DOHH2 (cell line): ENCODE data around the gene SMURF2.
A peak's percentile ranks its signal among the peaks of the same experiment; 100 is the strongest.

ENCODE experiments used
- H3F3A ChIP-seq: fragments of 200-600 bp; sonication (generic), shearing (Covaris generic); 2 replicates; pipeline ENCODE4 v1.6.0; 2016; ENCODE audit warnings: antibody characterized with exemption, mild to moderate bottlenecking; ENCODE audit not compliant: control insufficient read depth, insufficient read depth
- H3K27ac ChIP-seq: fragments of 200-600 bp; sonication (generic); 2 replicates; pipeline ENCODE4 v1.5.1; 2014; ENCODE audit warnings: low read depth, mild to moderate bottlenecking, low read length, moderate library complexity
- H3K27me3 ChIP-seq: fragments of 200-600 bp; sonication (generic); 2 replicates; pipeline ENCODE4 v1.6.1; 2014; ENCODE audit warnings: mild to moderate bottlenecking, low read length, mixed read lengths; ENCODE audit not compliant: control insufficient read depth
- H3K36me3 ChIP-seq: fragments of 200-600 bp; sonication (generic); 2 replicates; pipeline ENCODE4 v1.6.1; 2014; ENCODE audit warnings: mild to moderate bottlenecking, low read length, moderate library complexity, mixed read lengths; ENCODE audit not compliant: control insufficient read depth
- H3K4me1 ChIP-seq: fragments of 200-600 bp; sonication (generic); 2 replicates; pipeline ENCODE4 v1.6.1; 2014; ENCODE audit warnings: mild to moderate bottlenecking, low read length, mixed read lengths; ENCODE audit not compliant: control insufficient read depth
- H3K4me2 ChIP-seq: fragments of 200-600 bp; sonication (generic); 2 replicates; pipeline ENCODE4 v1.6.0; 2014; ENCODE audit warnings: mild to moderate bottlenecking, low read length, moderate library complexity
- H3K4me3 ChIP-seq: fragments of 200-600 bp; sonication (generic); 2 replicates; pipeline ENCODE4 v1.5.1; 2014; ENCODE audit warnings: mild to moderate bottlenecking, low read length, mixed read lengths
- H3K79me2 ChIP-seq: fragments of 200-600 bp; sonication (generic); 2 replicates; pipeline ENCODE4 v1.6.1; 2014; ENCODE audit warnings: mild to moderate bottlenecking, low read length, mixed read lengths; ENCODE audit not compliant: control insufficient read depth
- H3K9me2 ChIP-seq: fragments of 200-600 bp; sonication (generic); replicated peaks from 2 replicates; pipeline ENCODE4 v1.6.1; 2014; ENCODE audit warnings: mild to moderate bottlenecking, low read length, mixed read lengths; ENCODE audit not compliant: control insufficient read depth
- H3K9me3 ChIP-seq: fragments of 200-600 bp; sonication (generic); 2 replicates; pipeline ENCODE4 v1.6.1; 2014; ENCODE audit warnings: antibody characterized with exemption, low read length, mixed read lengths; ENCODE audit not compliant: control insufficient read depth, insufficient read depth
- H4K20me1 ChIP-seq: fragments of 200-600 bp; sonication (generic); 2 replicates; pipeline ENCODE4 v1.6.0; 2014; ENCODE audit warnings: low read depth, mild to moderate bottlenecking, antibody characterized with exemption, low read length, moderate library complexity; ENCODE audit not compliant: control insufficient read depth, insufficient read depth
- EZH2phosphoT487 ChIP-seq: fragments of 200-600 bp; sonication (generic); IDR thresholded peaks from 2 replicates; pipeline ENCODE4 v1.6.1; 2017; ENCODE audit warnings: borderline replicate concordance, mild to moderate bottlenecking, antibody characterized with exemption, low read length, moderate library complexity, mixed read lengths
- TF ChIP-seq, protein P1 (sequence below): fragments of 200-600 bp; sonication (generic); IDR thresholded peaks from one replicate; pipeline ENCODE4 v1.5.1; 2014; ENCODE audit warnings: antibody characterized with exemption, mild to moderate bottlenecking, low read depth, low read length; ENCODE audit not compliant: poor library complexity, severe bottlenecking

The SMURF2 gene

GRCh38 chr17:64496348-64496785 lies 165.7 kb downstream of the SMURF2 start:
- Histone ChIP-seq H3K9me3 (no peaks in the 10 kb centered on the region), H4K20me1 (peaks cover 13% of the 10 kb centered on the region; the same call in 1 of the 2 replicates), H3K4me1 (peaks cover 59% of the 10 kb centered on the region), H3F3A (peaks cover 56% of the 10 kb centered on the region), H3K27ac (peak overlapping the region; percentile 80), H3K4me3 (peak overlapping the region; percentile 84), H3K9me2 (no peaks in the 10 kb centered on the region), H3K4me2 (peak overlapping the region; percentile 64), H3K36me3 (peaks cover 72% of the 10 kb centered on the region), H3K27me3 (no peaks in the 10 kb centered on the region), H3K79me2 (peaks cover 68% of the 10 kb centered on the region)
- TF ChIP-seq EZH2phosphoT487 = no peak
- TF ChIP-seq, protein P1, sequence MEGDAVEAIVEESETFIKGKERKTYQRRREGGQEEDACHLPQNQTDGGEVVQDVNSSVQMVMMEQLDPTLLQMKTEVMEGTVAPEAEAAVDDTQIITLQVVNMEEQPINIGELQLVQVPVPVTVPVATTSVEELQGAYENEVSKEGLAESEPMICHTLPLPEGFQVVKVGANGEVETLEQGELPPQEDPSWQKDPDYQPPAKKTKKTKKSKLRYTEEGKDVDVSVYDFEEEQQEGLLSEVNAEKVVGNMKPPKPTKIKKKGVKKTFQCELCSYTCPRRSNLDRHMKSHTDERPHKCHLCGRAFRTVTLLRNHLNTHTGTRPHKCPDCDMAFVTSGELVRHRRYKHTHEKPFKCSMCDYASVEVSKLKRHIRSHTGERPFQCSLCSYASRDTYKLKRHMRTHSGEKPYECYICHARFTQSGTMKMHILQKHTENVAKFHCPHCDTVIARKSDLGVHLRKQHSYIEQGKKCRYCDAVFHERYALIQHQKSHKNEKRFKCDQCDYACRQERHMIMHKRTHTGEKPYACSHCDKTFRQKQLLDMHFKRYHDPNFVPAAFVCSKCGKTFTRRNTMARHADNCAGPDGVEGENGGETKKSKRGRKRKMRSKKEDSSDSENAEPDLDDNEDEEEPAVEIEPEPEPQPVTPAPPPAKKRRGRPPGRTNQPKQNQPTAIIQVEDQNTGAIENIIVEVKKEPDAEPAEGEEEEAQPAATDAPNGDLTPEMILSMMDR = no peak
